Activated T-helper 1 cell treated with anti-CD3 and anti-CD28 coated beads, Interleukin-2, amount 50 U/mL, for 16 hours (primary cell): Measurements from ENCODE around the gene INCA1.
A peak's percentile ranks its signal among the peaks of the same experiment; 100 is the strongest.

Experiments
- DNase-seq, 2 donors: peaks; one replicate each; pipeline ENCODE4 v3.0.0-alpha.2; 2020; ENCODE audit warnings: low read depth in 1 of 2, low spot score in 1 of 2

Gene INCA1

DNA sequence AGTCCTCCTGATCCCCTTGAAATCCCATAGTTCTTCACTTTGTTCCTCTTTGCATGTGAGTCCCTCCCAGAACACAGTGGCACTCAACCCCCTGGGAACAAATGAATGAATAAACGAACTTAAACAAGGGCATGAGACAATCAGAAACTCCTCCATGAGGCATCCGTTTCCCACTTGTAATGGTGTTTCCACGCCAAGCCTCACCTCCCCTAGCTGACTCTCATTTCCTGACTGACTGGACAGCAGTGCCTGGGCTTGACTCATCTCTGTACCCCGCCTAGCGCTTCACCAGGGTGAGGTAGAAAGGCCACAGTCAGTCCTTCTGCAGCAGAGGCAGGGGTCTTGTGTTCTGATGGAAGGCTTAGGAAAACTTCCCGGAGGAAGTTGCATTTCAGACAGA is 14.6 kb upstream of the INCA1 start:
- DNase-seq, result no peak

DNA sequence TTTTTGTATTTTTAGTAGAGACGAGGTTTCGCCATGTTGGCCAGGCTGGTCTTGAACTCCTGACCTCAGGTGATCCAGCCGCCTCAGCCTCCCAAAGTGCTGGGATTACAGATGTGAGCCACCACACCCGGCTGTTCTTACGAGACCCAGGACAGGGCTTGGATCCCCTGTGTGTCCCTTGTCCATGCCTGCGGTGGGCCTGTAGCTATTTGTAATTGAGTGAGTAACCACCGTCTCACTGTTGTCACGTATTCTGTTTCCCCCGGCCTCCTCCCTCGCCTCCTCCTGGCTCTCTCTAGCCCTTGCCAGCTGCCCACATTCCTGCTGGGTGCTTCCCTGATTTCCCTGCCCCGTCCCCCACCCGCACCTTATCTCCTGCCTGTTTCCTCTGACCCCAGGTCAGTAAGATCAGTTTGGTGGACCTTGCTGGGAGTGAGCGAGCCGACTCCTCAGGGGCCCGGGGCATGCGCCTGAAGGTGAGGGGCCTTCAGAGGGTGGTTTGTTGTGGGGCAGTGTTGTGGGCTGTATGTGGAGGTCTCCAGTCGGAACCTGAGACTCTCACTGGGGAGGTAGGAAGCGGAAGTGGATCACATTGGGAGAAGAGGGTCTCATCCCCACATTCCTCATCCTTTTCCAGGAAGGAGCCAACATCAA is 6.0 kb upstream of the INCA1 start:
- DNase-seq, result no peak

DNA sequence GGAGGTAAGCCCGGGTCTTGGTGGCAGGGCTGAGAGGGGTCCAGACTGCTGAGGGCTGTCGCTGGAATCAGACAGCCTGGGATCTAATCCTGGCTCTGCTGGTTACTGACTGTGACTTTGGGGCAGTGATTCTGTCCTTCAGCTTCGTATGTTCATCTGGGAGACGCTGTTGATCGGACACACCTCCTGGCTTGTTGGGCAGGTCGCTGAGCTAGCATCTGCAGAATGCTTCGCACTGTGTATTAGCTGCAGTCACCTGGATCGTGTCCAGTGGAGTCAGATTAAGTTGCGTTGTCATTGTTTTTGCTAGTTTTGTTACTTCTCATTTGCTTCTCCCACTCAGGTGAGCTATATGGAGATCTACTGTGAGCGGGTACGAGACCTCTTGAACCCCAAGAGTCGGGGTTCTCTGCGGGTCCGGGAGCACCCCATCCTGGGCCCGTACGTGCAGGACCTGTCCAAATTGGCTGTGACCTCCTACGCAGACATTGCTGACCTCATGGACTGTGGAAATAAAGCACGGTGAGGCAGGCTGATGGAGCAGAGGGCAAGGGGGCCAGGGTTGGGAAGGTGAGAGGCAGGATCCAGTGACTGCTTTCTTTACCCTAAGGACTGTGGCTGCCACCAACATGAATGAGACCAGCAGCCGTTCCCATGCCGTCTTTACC is 4.9 kb upstream of the INCA1 start:
- DNase-seq, result no peak

DNA sequence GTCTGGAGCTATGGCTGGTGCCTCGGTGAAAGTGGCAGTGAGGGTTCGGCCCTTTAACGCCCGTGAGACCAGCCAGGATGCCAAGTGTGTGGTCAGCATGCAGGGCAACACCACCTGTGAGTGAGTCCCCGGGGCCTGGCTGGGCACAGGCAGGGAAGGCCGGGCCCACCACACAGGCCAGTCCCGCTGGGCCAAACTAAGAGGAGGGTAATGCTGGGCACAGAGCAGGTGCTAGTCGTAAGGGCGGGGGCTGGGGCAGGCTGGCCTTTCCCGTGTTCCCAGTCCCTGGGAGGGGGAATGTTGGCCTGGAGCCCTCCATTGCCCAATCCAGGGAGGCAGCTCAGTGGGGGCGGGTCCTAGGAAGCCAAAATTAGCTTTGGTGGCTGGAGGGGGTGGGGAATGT is 2.9 kb upstream of the INCA1 start:
- DNase-seq, result no peak

DNA sequence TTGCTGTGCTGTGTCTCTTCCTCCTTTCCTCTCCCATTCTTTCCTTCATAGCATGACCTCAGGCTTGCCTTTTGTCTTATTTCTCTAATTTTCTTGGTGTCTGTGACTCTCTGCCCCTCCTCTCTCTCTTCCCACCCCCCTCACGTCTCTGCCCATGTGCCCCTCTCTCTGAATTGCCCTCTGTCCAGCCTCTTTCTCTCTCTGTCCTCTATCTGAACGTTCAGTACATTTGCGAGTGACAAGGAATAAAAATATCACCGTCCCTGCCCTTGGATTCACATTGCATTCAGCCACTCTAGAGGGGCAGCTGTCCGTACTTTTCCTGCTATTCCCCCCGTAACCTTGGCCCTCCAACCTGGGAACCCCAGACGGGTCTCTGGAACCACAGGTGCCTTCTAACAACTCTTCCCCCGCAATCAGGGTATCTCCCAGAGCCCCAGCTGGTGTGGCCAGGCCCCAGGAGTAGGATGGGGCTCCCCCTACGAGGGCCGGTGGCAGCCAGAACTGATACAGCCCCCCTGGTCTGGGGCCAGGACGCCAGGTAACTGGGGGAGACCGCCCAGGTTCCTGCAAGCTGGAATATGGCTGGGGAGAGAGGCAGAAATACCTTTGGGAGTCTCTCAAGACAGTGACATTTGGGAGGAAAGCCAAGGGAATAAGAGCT is 2.2 kb upstream of the INCA1 start:
- no peak for DNase-seq

DNA sequence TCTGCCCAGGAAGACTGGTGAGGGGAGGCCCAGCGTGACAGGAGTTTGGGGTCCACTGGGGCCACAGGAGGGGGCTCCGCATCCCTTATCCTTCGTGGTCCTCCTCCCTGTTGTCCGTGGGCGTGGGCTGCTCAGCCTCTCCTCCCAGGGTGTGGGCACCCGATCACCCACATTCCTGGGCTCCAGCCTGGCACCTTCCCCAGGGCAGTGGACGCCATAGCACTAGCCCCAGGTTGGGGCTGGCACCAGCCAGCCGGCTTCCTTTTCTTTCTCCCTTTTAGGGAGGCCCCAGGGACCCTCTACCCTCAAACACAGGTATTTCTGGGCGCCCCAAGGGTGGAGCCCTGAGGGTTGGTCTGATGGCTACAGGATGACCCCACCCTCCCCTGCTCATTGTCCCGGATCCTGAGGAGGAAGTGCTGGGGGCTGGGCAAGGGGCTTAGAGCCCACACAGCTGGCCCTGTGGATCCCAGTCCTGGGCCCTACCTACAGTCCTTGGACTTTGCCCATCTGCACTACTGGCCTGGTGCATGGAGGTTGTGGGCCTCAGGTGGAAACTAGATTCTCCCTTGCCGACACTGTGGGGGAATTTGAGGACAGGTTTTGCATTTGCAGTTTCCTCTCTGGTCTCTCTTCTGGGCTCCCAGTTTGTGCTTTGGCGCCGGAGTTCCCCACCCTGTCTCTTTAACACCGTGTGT is 1.6 kb upstream of the INCA1 start:
- DNase-seq, result no peak

DNA sequence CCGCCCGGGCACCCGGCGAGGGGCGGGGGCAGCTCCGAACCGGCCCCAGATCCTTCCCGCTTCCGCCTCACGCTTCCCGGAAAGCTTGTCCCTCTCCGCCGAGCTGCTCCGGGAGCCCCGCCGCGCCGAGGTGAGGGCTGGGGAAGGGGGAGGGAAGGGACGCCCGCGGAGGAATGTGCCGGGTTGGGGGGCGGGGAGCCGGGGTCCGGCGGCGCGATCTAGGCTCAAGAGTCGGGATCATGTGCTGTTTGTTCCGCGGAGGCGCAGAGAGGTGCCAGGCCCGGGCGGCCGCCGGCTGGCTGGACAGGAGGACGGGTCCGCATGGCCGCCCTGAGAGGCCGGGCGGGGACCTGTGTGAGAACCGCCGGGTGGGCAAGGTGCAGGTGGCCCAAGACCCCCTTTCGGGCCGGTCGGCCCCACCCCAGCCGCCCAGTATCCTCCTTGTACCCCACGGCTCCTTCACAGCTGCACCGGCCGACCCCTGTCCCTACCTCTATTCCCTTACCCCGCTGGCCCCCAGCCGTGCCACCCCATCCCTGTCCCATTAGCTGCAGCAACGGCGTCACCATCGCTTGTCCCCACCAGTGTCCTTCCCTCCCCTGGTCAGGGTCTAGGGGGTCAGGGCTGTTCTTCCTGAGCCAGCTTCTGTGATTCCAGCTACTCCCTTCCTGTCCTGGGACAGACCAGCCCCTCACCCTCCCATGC is 857 bp upstream of the INCA1 start:
- no peak for DNase-seq

DNA sequence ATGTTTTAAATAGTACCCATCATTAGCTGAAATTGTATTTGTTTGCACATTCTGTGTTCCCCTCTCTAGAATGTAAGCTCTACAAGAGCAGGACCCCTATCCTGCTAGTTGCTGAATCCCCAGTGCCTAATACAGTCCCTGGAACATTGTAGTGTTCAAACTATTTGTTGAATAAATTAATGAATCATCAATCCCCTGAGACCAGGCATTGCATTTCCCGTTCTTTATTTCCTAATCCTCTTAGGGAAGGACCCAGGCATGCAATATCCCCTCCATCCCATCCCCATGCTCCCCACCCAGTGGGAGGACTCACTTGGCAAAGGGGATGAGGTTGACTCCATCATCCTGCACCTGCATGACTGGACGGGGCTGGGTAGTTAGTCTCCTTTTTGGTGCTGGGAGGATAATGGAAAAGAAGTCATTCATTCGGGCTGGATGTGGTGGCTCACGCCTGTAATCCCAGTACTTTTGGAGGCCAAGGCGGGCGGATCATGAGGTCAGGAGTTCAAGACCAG is 3.2 kb downstream of the INCA1 start:
- DNase-seq, result no peak

DNA sequence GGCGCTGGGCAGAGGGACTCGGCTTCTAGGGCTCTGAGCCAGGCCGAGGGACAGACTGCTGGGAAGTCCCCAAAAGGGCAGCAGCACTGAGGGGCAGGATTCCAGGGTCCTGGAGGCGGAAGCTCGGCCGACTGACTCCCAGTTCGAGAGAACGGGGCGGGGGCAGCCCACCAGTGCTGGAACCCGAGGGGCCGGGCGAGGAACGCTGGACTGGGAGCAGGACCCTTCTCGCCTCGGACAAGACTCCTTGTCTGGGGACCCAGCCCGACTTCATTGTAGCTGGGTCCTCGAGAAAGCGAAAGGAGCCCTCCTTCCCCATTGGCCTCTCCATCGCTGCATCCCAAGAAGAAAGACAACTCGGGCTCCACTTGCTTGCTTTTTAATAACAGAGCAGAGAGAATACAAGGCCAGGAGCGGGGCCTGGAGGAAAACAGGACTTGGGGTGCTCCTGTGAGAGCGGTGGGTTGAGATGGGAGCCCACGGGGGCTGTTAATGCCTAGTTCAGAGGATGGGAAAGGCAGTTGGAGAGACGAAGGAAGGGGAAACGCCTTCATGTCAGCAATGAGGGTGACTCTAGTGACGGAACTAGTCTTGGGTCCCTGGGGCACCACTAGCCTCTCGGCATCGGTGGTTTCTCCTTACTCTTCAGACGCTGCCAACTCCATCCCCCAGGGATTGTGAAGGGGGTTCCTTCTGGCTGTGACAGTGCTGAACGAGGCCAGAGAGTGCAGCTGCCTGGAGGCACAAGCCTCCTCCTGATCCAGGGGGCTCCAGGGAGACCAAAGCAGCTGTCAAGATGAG is 9.4 kb downstream of the INCA1 start:
- no peak for DNase-seq

DNA sequence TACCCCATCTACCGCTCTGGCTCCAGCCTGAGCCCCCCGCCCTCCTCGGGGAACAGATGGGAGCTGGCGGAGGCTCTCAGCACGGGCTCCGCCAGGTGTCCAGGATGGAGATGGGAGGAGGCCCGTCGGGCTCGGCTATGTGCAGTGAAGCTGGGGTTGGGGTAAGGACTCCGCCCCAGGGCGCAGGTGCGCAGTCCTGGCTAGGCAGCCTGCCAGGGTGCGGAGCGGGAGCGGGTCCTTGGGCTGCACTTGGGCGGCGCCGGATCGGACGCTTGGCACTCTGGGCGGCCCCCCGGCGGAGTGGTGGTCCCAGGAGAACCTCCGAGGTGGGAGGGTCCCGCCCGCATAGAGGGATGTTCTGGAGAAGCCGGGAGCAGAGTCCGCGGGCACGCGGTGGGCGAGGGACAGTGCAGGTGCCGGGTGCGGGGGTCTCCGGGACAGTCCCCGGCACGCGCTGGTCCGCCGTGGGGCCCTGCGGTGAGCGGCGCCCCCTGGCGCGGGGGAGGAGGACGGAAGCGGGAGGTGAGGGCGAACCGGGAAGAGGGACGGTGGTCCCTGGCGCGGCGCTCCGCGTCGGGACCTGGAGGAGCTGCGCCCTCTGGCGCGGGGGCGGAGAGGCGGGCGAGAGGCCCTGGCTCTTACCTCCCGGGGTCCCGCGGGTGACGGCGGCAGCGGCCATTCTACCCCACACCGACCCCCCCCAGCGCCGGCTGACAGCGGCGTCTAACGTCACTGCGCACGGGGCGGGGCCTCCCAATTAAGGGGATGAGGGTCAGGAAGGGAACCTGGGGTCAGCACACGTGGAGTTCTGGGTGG is 10.2 kb downstream of the INCA1 start, which contains the start of gene CAMTA2:
Gene CAMTA2, minus strand, starts transcription at position 725 of the 816 bp plus-strand sequence. CDS start 1,453 bp downstream, outside the sequence.
- DNase-seq, result peak; percentile 79 to 81

DNA sequence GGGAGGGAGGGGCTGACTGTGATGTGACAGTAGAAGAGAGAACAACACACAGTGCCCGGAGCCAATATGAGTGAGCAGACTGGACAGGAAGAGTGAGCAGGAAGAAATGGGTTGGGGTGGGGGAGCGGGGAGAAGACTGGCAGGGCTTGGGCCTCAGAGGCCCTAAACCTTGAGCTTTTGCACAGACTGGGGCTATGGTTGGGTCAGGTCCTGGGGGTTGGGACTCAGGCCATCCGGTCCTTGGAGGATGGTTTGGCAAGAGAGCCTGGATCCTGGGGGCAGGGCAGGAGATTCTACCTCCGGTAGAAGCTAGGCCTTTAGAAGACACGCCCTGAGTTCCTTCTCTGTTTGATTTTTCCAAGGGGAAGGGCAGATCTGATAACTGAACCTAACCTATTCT is 10.9 kb downstream of the INCA1 start:
- DNase-seq, result no peak

DNA sequence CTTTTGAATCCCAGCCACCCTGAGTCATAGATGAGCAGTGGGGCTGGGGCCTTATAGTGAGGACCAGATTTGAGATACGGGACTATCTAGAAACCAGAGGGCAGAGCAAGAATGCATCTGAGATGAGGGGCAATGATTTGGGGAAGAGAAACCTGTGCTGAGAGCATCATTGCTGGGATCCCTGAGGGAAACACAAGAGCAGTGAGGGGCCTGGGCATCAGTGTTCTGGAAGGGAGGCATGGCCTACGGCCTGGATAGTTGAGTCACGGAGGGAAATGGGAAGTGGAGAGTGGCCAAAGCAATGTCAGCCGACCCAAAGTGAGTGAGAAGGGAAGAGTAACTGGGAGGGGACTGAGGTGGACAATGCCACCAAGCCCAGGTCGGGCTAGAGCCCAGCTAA is 15.0 kb downstream of the INCA1 start:
- no peak for DNase-seq

DNA sequence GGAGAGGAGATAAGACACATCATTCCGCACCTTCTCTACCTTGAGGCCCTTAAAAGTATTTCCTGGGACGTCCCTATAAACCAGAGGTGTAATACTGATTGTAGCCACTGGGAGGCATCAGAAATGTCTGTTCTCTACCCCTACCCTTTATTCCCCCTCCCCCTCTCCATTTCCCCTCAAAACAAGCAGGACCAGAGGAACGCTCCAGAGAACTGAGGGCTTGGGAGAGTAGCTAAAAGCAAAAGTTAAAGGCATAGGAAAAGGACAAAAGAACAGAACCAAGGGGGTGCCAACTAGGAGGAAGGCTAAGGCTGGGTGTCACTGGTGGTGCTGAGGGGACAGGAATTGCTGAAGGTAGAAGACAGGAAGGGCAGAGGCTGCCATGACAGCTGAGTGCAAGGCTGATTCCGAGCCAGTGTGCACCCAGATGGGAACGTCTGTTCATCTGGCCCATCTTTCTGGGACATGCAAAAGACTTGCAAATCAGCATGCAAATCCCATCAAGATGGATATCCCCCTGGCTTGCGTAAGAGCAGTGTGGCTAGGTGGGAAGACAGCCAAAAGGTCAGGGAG is 16.6 kb downstream of the INCA1 start:
- no peak for DNase-seq

DNA sequence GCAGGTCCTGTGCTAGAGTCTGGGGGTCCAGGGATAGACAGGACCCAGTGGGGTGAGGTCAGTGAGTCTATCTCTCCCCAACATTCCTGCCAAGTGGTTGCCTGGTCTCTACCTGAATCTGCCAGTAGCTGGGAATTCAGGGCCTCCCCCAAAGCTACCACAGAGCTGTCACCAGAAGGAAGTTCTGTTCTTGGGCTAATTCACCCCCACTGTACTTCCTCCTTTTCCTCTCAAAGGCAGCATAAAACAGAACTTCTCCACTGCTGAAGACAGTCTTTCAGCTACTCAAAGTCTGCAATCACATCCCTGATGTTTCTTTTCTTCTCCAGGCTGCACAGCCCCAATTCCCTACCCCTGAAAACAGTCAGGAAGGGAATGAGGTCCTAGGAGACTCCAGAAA is 18.6 kb downstream of the INCA1 start:
- no peak for DNase-seq

DNA sequence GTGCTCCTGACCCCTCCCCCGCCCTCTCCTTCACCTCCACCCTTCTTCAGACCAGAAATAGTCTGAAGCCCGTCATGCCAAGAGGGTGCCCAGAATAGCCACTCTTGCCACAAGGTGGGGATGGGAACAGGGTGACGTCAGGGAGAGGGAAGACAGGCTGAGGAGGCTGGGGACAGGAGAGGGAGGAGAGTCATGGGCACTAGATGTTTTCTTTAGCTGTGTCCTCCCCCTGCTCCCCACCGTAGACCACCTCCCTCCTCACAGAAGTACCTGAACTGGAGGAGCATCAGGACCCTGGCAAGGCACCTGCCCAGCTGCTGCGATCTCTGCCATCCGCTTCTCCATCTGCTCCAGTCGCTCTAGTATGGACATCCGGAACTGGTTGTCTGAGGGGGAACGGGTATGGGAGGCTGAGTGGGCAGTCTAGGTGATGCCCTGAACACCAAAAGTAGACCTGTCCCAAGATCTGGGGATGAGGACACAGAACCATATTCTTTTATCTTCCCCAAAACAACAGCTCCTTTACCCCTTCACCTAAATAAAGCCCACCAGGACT is 23.1 kb downstream of the INCA1 start:
- DNase-seq, result no peak

DNA sequence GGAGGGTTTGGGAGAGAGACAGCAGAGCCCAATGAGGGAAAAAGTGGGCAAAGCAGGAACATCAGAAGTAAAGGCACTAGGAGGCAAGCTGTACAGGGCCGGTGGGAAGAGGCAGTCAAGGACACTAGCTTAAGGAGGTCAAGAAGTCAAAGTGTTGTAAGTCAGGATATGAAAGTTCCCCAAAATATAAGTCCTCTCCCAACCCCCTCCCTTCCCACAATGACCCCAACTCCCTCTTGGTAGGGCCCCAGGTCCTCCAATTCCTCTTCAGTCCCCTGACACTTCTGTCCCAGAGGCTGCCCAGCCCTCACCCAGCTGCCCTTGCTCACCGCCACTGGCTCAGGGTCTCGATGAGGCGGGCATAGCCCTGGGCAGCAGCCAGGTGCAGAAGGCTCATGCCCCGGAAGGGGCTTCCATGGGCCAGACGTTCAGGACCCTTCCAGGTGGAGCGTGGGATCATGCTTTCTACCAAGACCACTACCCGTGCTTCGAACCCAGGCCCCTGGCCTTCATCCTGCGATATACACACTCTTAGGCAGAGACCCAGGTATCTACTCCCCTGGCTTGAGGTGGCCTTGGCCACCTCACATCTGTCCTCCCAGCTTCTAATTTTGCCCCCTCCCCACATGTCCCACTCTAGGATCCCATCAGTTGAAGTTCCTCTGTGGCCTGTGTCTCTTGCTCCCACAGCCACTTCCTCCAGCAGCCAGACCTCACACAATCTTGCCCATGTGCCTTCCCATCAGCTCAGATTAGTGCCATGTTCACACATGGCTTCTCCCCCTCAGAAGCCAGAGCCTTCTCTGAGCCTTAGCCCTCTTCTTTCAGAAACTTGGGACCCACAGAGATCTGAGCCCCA is 23.8 kb downstream of the INCA1 start:
- no peak for DNase-seq

DNA sequence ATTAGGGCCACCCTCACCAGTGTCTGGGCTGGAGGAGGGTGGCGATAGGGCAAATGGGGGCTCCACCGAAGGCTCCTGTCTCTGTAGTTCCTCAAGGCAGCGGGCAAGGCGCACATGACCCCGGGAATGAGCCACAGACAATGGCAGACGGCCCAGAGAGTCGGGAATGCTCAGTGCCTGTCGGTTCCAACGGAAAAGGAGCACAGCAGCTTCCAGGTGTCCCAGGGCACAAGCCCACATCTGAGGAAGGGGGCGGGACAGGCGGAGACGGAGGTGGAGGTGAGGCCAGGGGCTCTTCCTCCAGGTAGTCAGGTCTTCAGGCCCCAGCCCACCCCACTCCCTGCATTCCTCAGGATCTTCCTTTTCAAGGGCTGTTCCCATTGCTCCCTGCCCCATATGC is 24.6 kb downstream of the INCA1 start:
- DNase-seq, result no peak

DNA sequence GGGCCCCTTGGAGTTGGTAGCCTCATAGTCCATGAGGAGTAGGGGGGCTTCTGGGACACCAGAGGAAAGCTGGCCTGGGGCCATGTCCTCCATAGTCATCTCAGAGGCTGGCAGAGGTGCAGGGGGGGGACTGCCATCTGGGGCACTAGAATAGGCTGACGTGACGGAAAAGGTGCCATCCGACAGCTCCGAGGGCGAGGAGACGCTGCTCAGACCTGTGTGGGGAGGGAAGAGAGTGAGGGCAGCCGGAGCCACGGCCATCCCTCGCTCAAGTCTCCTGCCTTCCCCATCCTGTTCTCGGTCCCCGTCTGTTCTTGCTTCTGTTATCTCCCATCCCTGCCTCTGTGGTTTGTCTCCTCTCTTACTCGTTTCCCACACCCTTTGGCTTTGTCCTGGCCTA is 25.0 kb downstream of the INCA1 start:
- no peak for DNase-seq
